Brain microvascular endothelial cell (primary cell): ENCODE results near the gene EFNA5.

Experiments used
- DNase-seq: peaks from one replicate; pipeline ENCODE4 v3.0.0-alpha.2; 2020
- H3K27ac ChIP-seq: fragments of 250-450 bp; sonication (Bioruptor Pico); 2 replicates; pipeline ENCODE4 v1.5.1; 2020; ENCODE audit warnings: mild to moderate bottlenecking, moderate library complexity
- H3K27me3 ChIP-seq: fragments of 250-450 bp; sonication (Bioruptor Pico); replicated peaks from 2 replicates; pipeline ENCODE4 v1.5.1; 2020; ENCODE audit warnings: mild to moderate bottlenecking
- H3K36me3 ChIP-seq: fragments of 250-450 bp; sonication (Bioruptor Pico); replicated peaks from 2 replicates; pipeline ENCODE4 v1.5.1; 2020; ENCODE audit warnings: mild to moderate bottlenecking
- H3K4me3 ChIP-seq: 2 replicates; pipeline ENCODE4 v1.5.1; 2011; ENCODE audit warnings: low read depth, mild to moderate bottlenecking, control low read depth, low read length, moderate library complexity
- CTCF ChIP-seq: IDR thresholded peaks from 2 replicates; pipeline ENCODE4 v1.5.1; 2011; ENCODE audit warnings: low read depth, mild to moderate bottlenecking, moderate library complexity, low read length, control low read depth, inconsistent platforms; ENCODE audit errors: missing control alignments
- in situ Hi-C: cut with HindIII; loops from 2 replicates; pipeline ENCODE4 v1.10.0; 2017; ENCODE audit warnings: low sequenced_read_pairs, low pct_ligation_motif_present

Gene EFNA5

GRCh38 chr5:107415762-107416161 is 255.0 kb downstream of the EFNA5 start:
- Histone ChIP-seq H3K27ac (no peak overlapping the region), H3K27me3 (no peaks in the 10 kb centered on the region), H3K36me3 (no peaks in the 10 kb centered on the region), H3K4me3 (no peak overlapping the region)
- DNase-seq: no peak
- no peak for TF ChIP-seq CTCF
- in situ Hi-C loops: no loop called here

- H3K27me3 ChIP-seq: no peaks in the 10 kb centered on the region
- no peak for TF ChIP-seq CTCF
- in situ Hi-C loops: no loop called here
- no peak overlapping the region for H3K27ac ChIP-seq
- DNase-seq: no peak
- no peak overlapping the region for H3K4me3 ChIP-seq
- no peaks in the 10 kb centered on the region for H3K36me3 ChIP-seq
Measured at GRCh38 chr5:107414802-107415201, 255.9 kb downstream of the EFNA5 start.

GRCh38 chr5:107413754-107414153 is 257.0 kb downstream of the EFNA5 start:
- no peak overlapping the region for H3K4me3 ChIP-seq
- H3K27me3 ChIP-seq: no peaks in the 10 kb centered on the region
- no peak for TF ChIP-seq CTCF
- in situ Hi-C loops: no loop called here
- H3K36me3 ChIP-seq: no peaks in the 10 kb centered on the region
- H3K27ac ChIP-seq: no peak overlapping the region
- no peak for DNase-seq

DNA sequence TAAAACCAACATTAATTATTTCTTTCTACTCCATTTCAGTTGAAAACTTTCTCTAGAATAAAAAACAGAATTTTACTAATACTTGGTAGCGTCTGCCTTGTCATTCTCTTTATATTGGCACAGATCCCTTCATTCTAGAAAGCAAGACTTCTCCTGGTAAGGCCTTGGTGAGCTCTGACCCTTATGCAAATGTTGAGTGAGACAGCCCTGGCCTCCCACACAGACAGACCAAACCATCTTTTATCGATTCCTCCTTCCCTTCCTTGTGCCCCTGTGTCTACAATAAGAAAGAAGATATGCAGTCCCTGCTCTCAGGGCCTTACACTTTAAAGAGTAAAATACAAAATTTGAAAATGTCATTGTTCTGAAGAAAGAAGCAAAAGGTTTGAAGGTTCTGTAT is 262.2 kb downstream of the EFNA5 start:
- Histone ChIP-seq H3K36me3 (no peaks in the 10 kb centered on the region), H3K4me3 (no peak overlapping the region), H3K27me3 (no peaks in the 10 kb centered on the region), H3K27ac (no peak overlapping the region)
- no peak for DNase-seq
- in situ Hi-C loops: no loop called here
- TF ChIP-seq CTCF: no peak

DNA sequence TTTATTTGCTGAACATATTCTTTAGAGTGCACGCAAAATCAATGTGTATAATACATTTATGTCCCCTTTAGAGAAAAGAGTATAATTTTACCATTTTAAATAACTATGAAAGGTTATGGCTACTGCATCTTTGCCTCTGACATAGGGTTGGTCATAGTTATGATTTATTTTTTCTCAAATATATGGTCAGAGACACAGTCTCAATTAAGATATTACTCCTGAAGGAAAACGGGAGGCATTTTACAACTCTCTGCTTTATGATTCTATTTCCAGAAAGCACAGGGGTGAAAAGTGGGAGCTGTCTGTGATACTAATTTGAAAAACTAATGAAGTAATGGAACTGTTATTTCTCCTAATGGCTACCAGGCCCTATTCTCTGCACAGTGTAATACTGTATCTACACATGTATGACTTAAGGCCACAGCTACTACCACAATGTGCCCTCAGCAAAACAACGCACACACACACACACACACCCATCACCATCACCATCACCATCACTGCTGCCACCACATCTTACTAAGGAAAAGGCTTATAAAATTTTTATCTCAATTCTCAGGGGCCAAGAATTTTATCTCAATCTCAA is 262.9 kb downstream of the EFNA5 start:
- in situ Hi-C loops: no loop called here
- Histone ChIP-seq H3K4me3 (no peak overlapping the region), H3K27ac (no peak overlapping the region), H3K36me3 (no peaks in the 10 kb centered on the region), H3K27me3 (no peaks in the 10 kb centered on the region)
- no peak for DNase-seq
- no peak for TF ChIP-seq CTCF
